SU-DHL-6 (cell line): ENCODE results near the gene CBLB.

ENCODE experiments used
- H2AFZ ChIP-seq: fragments of 200-600 bp; sonication (generic); 2 replicates; pipeline ENCODE4 v1.6.1; 2014; ENCODE audit warnings: low read depth, mild to moderate bottlenecking, moderate library complexity, mixed read lengths, antibody characterized with exemption, low read length; ENCODE audit not compliant: severe bottlenecking
- H3F3A ChIP-seq: fragments of 200-600 bp; shearing (Covaris generic); 2 replicates; pipeline ENCODE4 v1.6.0; 2016; ENCODE audit warnings: antibody characterized with exemption, mild to moderate bottlenecking; ENCODE audit not compliant: insufficient read depth
- H3K27ac ChIP-seq: fragments of 200-600 bp; sonication (generic); 2 replicates; pipeline ENCODE4 v1.5.1; 2016; ENCODE audit warnings: low read depth, mild to moderate bottlenecking, low read length, moderate library complexity, mixed read lengths
- H3K27me3 ChIP-seq: fragments of 200-600 bp; sonication (generic), shearing (Covaris generic); 2 replicates; pipeline ENCODE4 v1.6.0; 2014; ENCODE audit warnings: mild to moderate bottlenecking, low read length
- H3K36me3 ChIP-seq: fragments of 200-600 bp; sonication (generic); 2 replicates; pipeline ENCODE4 v1.6.1; 2014; ENCODE audit warnings: mild to moderate bottlenecking, low read length, mixed read lengths
- H3K4me2 ChIP-seq: fragments of 300-600, 200-600 bp; shearing (Covaris generic), sonication (generic); 2 replicates; pipeline ENCODE4 v1.6.0; 2014; ENCODE audit warnings: low read length, low read depth, mild to moderate bottlenecking; ENCODE audit not compliant: poor library complexity, severe bottlenecking
- H3K4me3 ChIP-seq: fragments of 200-600 bp; sonication (generic); 2 replicates; pipeline ENCODE4 v1.5.1; 2014; ENCODE audit warnings: antibody characterized with exemption, low read length, mild to moderate bottlenecking, mixed read lengths; ENCODE audit not compliant: insufficient read depth, poor library complexity, severe bottlenecking
- H3K79me2 ChIP-seq: fragments of 200-600 bp; sonication (generic); 2 replicates; pipeline ENCODE4 v1.6.1; 2014; ENCODE audit warnings: mild to moderate bottlenecking, low read length, moderate library complexity; ENCODE audit not compliant: insufficient read depth
- H3K9ac ChIP-seq: fragments of 200-600 bp; sonication (generic); 2 replicates; pipeline ENCODE4 v1.7.0; 2014; ENCODE audit warnings: mild to moderate bottlenecking, low read length
- H3K9me2 ChIP-seq: fragments of 200-600 bp; sonication (generic); replicated peaks from 2 replicates; pipeline ENCODE4 v1.6.1; 2014; ENCODE audit warnings: low read length; ENCODE audit not compliant: insufficient read depth
- H3K9me3 ChIP-seq: fragments of 200-600 bp; sonication (generic); 2 replicates; pipeline ENCODE4 v1.6.1; 2014; ENCODE audit warnings: low read length, mixed read lengths; ENCODE audit not compliant: insufficient read depth
- H4K20me1 ChIP-seq: fragments of 200-600 bp; sonication (generic); 2 replicates; pipeline ENCODE4 v1.6.1; 2014; ENCODE audit warnings: low read depth, mild to moderate bottlenecking, antibody characterized with exemption, low read length, moderate library complexity, mixed read lengths
- CTCF ChIP-seq: fragments of 200-600 bp; sonication (generic); IDR thresholded peaks from one replicate; pipeline ENCODE4 v1.5.1; 2017; ENCODE audit warnings: antibody characterized with exemption, mild to moderate bottlenecking, low read length, moderate library complexity; ENCODE audit not compliant: insufficient read depth, poor library complexity, severe bottlenecking
- EZH2phosphoT487 ChIP-seq: fragments of 200-600 bp; sonication (generic), shearing (Covaris generic); conservative IDR thresholded peaks from 2 replicates; pipeline ENCODE4 v1.6.1; 2018; ENCODE audit warnings: mild to moderate bottlenecking, antibody characterized with exemption, low read length, moderate library complexity, mixed read lengths

The CBLB gene

GRCh38 chr3:105619651-105620050 lies 249.2 kb downstream of the CBLB start:
- Histone ChIP-seq H3K36me3 (no peaks in the 10 kb centered on the region), H3K4me2 (no peak overlapping the region), H3K79me2 (no peaks in the 10 kb centered on the region), H3K9ac (no peak overlapping the region), H4K20me1 (no peaks in the 10 kb centered on the region), H3K4me3 (no peak overlapping the region), H3K27me3 (no peaks in the 10 kb centered on the region), H3K9me2 (no peaks in the 10 kb centered on the region), H3K9me3 (no peaks in the 10 kb centered on the region), H3F3A (no peaks in the 10 kb centered on the region), H3K27ac (no peak overlapping the region), H2AFZ (no peak overlapping the region)
- TF ChIP-seq CTCF (no peak), EZH2phosphoT487 (no peak)

DNA sequence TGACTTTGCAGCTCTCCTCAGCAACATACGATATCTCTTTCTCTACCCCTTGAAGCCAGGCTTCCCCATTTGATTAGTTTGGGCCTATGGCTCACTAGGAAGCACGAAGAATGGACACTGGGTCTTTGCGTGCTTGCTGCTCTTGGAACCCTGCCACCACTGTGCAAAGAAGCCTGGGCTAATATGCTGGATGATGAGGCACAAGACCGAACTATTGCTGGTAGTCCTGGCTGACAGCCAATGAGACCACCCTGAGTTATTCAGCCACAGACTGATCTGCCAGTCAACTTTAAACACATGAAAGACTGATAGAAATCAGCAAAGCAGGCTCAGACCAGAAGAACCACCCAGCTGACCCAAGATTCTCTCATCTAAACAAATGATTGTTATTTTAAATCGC lies 250.3 kb downstream of the CBLB start:
- H3F3A ChIP-seq: no peaks in the 10 kb centered on the region
- no peaks in the 10 kb centered on the region for H3K9me2 ChIP-seq
- no peaks in the 10 kb centered on the region for H3K36me3 ChIP-seq
- H3K4me3 ChIP-seq: no peak overlapping the region
- H3K27me3 ChIP-seq: no peaks in the 10 kb centered on the region
- no peak overlapping the region for H3K9ac ChIP-seq
- TF ChIP-seq EZH2phosphoT487 (no peak), CTCF (no peak)
- no peaks in the 10 kb centered on the region for H3K79me2 ChIP-seq
- H2AFZ ChIP-seq: no peak overlapping the region
- no peaks in the 10 kb centered on the region for H3K9me3 ChIP-seq
- no peak overlapping the region for H3K27ac ChIP-seq
- no peaks in the 10 kb centered on the region for H4K20me1 ChIP-seq
- H3K4me2 ChIP-seq: no peak overlapping the region

DNA sequence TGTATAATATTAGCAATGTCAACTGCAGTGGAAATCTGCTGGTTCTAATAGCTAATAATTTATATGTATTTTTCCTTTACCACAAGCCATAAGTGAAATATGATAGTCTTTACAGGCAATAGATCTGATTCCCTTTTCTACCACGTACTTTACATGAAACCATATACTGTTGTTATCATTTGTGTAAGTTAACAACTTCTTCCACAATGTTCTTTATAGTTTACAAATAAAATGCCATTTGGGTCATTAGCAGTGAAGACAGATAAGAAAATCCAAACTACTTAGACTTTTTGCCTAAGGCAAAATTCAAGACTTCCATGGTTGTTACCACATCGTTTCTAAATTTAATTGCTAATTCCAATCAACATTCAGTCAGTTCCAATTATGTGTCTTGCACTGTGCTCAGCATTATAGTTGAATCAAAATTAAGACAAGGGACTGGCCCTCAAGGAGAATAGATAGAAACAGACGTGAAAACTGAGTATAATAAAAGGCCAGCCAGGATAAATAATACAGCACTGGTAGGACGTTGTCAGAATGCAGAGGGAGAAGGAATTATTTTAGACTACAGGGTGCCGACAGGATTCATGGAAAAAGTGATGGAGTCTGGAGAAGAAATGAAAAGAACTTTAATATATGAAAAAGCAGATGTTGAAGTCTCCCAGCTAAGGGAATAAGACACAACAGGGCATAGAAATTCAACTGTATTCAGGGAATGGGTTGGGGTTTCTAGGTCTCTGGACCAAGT lies 252.3 kb downstream of the CBLB start:
- TF ChIP-seq EZH2phosphoT487 (no peak), CTCF (no peak)

More for the DNA sequence above, 252.3 kb downstream of the CBLB start:
- H3K4me3 ChIP-seq: no peak overlapping the region
- H4K20me1 ChIP-seq: no peaks in the 10 kb centered on the region
- no peaks in the 10 kb centered on the region for H3K27me3 ChIP-seq
- no peak overlapping the region for H2AFZ ChIP-seq
- no peaks in the 10 kb centered on the region for H3K9me3 ChIP-seq
- no peaks in the 10 kb centered on the region for H3K36me3 ChIP-seq
- no peak overlapping the region for H3K9ac ChIP-seq
- H3F3A ChIP-seq: no peaks in the 10 kb centered on the region
- no peak overlapping the region for H3K4me2 ChIP-seq
- no peaks in the 10 kb centered on the region for H3K79me2 ChIP-seq
- no peaks in the 10 kb centered on the region for H3K9me2 ChIP-seq
- H3K27ac ChIP-seq: no peak overlapping the region
